Left lung (tissue), 10 donors: Measurements from ENCODE around the gene EXOSC7. TPM values are rescaled to one million over a fixed set of nuclear protein-coding genes. Genes with fewer than 3 reads are reported as not detected.

Experiments used
- ATAC-seq: fragments of 200-7000 bp; cut with Tn5 transposase; one replicate; pipeline ENCODE4 v1.9.1; 2020; ENCODE audit warnings: moderate library complexity
- DNase-seq, 4 donors: peaks; one replicate each; pipeline ENCODE4 v3.0.0-alpha.2; 2013 to 2020
- H3K27ac ChIP-seq, 2 donors: fragments of 200-600 bp; sonication (generic) in 1 of 2; one replicate each; pipeline versions ENCODE4 v1.5.0 to v1.8.0; 2020 to 2021
- H3K27me3 ChIP-seq, 2 donors: fragments of 200-600 bp; sonication (generic) in 1 of 2; one replicate each; pipeline versions ENCODE4 v1.5.0 to v1.8.0; 2020 to 2021
- H3K36me3 ChIP-seq, 2 donors: fragments of 200-600 bp; sonication (generic) in 1 of 2; one replicate each; pipeline versions ENCODE4 v1.5.0 to v1.8.0; 2020 to 2021
- H3K4me1 ChIP-seq, 2 donors: fragments of 200-600 bp; one replicate each; pipeline ENCODE4 v1.8.0; 2021
- H3K4me3 ChIP-seq, 2 donors: fragments of 200-600 bp; sonication (generic) in 1 of 2; one replicate each; pipeline versions ENCODE4 v1.5.0 to v1.8.0; 2020 to 2021; ENCODE audit warnings: mild to moderate bottlenecking in 1 of 2
- H3K9me3 ChIP-seq, 2 donors: fragments of 200-600 bp; sonication (generic) in 1 of 2; one replicate each; pipeline versions ENCODE4 v1.5.0 to v1.8.0; 2020 to 2021
- intact Hi-C, 2 donors: fragments of 100-400 bp; cut with DNase I; formaldehyde crosslinking; loops; one replicate each; pipeline versions ENCODE4 v1.11.2 to v1.14.2; 2022
- polyA plus RNA-seq, 6 donors: library from polyadenylated mRNA; unstranded; fragments of 120-200 nt; gene quantifications; one replicate each; pipeline ENCODE4 v1.2.1, GENCODE V29; 2013; ENCODE audit not compliant: insufficient read length in 6 of 6
- total RNA-seq, 2 donors: library from RNA; stranded (reverse); fragmentation: NEBNext Ultra II Directional; extraction: Animal tissue kit (Norgen Biotek cat#: 25700); gene quantifications; one replicate each; pipeline ENCODE4 v1.2.1, GENCODE V29; 2021
- TF ChIP-seq, protein P1 (sequence below), 2 donors: fragments of 200-600 bp; sonication (generic) in 1 of 2; IDR thresholded peaks; one replicate each; pipeline versions ENCODE4 v1.5.0 to v1.8.0; 2021; ENCODE audit warnings: antibody characterized with exemption in 2 of 2
- donor health status: DM: no; HTN: yes; CAD: no.
- donor health status: DM: no; HTN: no; CAD: no.

The EXOSC7 gene
- total and polyA plus RNA-seq, 8 donors, result 33.2 to 76.2 (median 61.3) TPM

DNA sequence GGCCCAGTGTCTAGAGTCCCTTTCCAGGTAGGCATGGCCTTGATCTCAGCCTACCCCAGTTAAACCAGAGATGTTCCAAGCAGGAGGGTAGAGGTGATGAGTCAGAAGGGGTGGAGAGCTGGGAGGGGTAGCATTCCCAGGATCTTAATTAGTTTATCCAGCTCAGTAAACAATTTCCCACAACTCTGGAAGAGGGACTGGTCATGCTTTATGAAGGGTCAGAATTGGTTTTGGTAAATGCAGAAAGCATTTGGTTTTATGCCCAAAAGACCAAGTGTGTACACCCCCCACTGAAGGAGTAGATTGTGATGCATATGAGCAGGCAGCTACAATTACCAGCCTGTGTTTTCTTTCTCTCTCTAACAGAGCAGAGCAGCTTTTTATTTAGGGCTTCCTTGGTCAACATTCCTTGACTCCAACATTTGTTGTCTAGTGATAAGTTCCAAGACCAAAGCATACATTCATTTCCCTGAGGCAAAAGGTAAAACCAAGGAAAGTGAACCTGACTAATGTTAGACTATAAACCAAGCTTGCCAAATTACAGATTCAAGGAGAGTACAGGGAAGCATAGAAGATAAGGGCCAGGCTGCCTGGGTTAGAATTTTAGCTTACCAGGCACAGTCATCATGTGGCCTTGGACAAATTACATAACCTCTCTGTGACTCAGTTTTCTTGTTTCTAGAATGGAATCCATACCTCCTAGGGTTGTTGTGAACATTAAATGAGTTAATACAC is 17.6 kb downstream of the EXOSC7 start:
- Histone ChIP-seq H3K4me3 (no peak overlapping the region), H3K36me3 (peaks cover 0 to 53% of the 10 kb centered on the region in 2 donors), H3K27ac (peak overlapping the region in 1 of 2 donors; percentile 43), H3K27me3 (no peaks in the 10 kb centered on the region), H3K9me3 (no peaks in the 10 kb centered on the region), H3K4me1 (peaks cover 8 to 38% of the 10 kb centered on the region in 2 donors)
- TF ChIP-seq, protein P1, sequence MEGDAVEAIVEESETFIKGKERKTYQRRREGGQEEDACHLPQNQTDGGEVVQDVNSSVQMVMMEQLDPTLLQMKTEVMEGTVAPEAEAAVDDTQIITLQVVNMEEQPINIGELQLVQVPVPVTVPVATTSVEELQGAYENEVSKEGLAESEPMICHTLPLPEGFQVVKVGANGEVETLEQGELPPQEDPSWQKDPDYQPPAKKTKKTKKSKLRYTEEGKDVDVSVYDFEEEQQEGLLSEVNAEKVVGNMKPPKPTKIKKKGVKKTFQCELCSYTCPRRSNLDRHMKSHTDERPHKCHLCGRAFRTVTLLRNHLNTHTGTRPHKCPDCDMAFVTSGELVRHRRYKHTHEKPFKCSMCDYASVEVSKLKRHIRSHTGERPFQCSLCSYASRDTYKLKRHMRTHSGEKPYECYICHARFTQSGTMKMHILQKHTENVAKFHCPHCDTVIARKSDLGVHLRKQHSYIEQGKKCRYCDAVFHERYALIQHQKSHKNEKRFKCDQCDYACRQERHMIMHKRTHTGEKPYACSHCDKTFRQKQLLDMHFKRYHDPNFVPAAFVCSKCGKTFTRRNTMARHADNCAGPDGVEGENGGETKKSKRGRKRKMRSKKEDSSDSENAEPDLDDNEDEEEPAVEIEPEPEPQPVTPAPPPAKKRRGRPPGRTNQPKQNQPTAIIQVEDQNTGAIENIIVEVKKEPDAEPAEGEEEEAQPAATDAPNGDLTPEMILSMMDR (IDR thresholded peaks at IDR 0.05), result no peak
- ATAC-seq, result peak; percentile 36
- intact Hi-C loops, result no loop called here
- DNase-seq, result no peak

- DNase-seq, result peak in 2 of 4 donors; percentile 64 to 84
- peak; percentile 50 for ATAC-seq
- H3K9me3 ChIP-seq, result no peaks in the 10 kb centered on the region
- intact Hi-C loops, result no loop called here
- H3K27me3 ChIP-seq, result no peaks in the 10 kb centered on the region
- peak overlapping the region in 1 of 2 donors; percentile 20 for H3K27ac ChIP-seq
- H3K4me1 ChIP-seq, result peaks cover 8 to 31% of the 10 kb centered on the region in 2 donors
- TF ChIP-seq, protein P1 (IDR thresholded peaks at IDR 0.05), result no peak
- H3K36me3 ChIP-seq, result peaks cover 0 to 58% of the 10 kb centered on the region in 2 donors
- no peak overlapping the region for H3K4me3 ChIP-seq
Measured at GRCh38 chr3:44995142-44995770, 19.2 kb downstream of the EXOSC7 start.

GRCh38 chr3:44996556-44996969 is 20.5 kb downstream of the EXOSC7 start:
- Histone ChIP-seq H3K36me3 (peaks cover 0 to 61% of the 10 kb centered on the region in 2 donors), H3K27ac (no peak overlapping the region), H3K27me3 (no peaks in the 10 kb centered on the region), H3K4me3 (no peak overlapping the region), H3K9me3 (no peaks in the 10 kb centered on the region), H3K4me1 (peaks cover 8 to 31% of the 10 kb centered on the region in 2 donors)
- DNase-seq, result peak in 1 of 4 donors; percentile 19
- no peak for ATAC-seq
- intact Hi-C loops, result no loop called here
- TF ChIP-seq, protein P1 (IDR thresholded peaks at IDR 0.05), result no peak

DNA sequence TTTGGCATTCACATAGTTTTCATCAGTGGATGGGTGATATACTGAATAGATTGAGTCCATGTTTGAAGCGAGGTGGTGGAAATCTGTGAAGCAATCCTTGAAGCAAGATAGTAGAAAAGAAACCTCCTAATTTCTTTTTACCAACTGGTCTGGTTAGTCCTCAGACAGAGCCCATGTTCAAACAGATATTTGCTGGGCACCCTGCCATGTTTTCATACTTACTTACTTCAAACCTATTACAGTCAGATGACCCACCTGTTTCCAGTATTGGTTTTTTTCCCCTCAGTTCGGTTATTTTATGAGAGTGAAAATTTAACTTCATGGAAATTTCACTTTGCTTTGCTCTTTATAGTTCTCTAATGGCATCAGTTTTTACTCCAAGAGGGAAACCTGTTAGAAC is 23.7 kb downstream of the EXOSC7 start:
- TF ChIP-seq, protein P1 (IDR thresholded peaks at IDR 0.05), result no peak
- intact Hi-C loops, result no loop called here
- no peak overlapping the region for H3K4me3 ChIP-seq
- H3K36me3 ChIP-seq, result peaks cover 0 to 76% of the 10 kb centered on the region in 2 donors
- no peaks in the 10 kb centered on the region for H3K27me3 ChIP-seq
- DNase-seq (peak in 1 of 4 donors; percentile 60), ATAC-seq (peak; percentile 63)
- H3K4me1 ChIP-seq, result peaks cover 4 to 13% of the 10 kb centered on the region in 2 donors
- H3K27ac ChIP-seq, result no peak overlapping the region
- H3K9me3 ChIP-seq, result no peaks in the 10 kb centered on the region

DNA sequence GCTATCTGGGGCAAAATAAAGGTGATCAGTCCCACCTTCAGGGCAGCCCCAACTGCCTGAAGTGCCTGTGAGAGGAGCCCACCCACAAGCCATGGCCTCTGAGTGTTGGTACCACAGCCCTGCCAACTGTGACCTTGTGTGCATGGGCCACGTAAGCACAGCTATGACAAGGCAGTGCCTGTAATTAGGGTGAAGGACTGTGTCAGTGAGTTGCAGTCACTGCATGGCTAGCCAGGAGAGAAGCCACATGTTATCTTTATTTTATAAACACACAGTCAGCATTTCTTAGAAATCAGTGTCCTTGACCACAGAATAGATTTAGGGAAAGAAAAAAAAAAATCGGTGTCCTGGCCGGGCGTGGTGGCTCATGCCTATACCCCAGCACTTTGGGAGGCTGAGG is 24.8 kb downstream of the EXOSC7 start:
- TF ChIP-seq, protein P1 (IDR thresholded peaks at IDR 0.05), result no peak
- ATAC-seq, result no peak

More for the DNA sequence above, 24.8 kb downstream of the EXOSC7 start:
- intact Hi-C loops, result no loop called here
- Histone ChIP-seq H3K27me3 (no peaks in the 10 kb centered on the region), H3K4me3 (no peak overlapping the region), H3K27ac (no peak overlapping the region), H3K9me3 (no peaks in the 10 kb centered on the region), H3K36me3 (peaks cover 0 to 87% of the 10 kb centered on the region in 2 donors), H3K4me1 (peaks cover 2 to 3% of the 10 kb centered on the region in 2 donors)
- DNase-seq, result no peak
